ENCODE results near the gene GSN. TPM values are rescaled to one million over a fixed set of nuclear protein-coding genes. Genes with fewer than 3 reads are reported as not detected.
A peak's percentile ranks its signal among the peaks of the same experiment; 100 is the strongest.

The GSN gene
- total and polyA plus RNA-seq, 12 donors = 78.5 to 735 (median 293) TPM

DNA sequence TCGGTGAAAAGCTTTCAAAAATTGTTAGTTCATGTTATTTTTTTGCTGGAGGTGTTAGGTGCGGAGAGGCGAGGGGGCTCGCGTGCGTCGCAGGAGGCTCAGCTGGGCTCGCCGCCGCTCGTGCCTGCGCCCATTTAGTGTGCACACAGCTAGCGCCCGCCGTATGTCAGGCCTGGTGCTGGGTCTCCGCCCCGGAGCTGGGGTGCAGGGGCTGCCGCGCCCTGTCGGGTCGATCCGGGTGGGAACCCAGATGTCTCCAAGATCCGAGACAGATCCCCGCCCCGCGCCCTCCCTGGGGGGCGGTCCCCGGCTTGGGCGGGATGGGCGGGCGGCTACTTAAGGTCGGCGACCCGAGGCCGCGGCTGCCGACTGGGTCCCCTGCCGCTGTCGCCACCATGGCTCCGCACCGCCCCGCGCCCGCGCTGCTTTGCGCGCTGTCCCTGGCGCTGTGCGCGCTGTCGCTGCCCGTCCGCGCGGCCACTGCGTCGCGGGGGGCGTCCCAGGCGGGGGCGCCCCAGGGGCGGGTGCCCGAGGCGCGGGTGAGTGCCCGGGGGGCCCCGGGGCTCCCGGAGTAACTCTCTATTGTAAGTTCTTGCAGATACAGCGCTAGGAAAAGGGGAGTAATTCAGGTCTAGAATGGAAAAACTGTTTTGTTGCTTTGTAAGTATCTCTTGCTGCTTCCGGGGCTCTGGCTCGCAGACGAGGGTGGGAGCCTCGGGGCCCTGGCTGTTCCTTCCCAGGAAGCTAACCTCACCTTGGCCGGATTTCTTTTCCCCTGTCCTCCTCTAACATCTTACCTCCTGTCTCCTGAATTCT is 31.7 kb downstream of the GSN start:
- WGBS, 4 donors = 6 to 22% (median 8%) methylated on average over 20 to 74 of the region's 74 CpGs
- peaks cover 14 to 61% of the 10 kb centered on the region in 2 donors for H3K4me1 ChIP-seq (replicated peaks in 1 of 2)
- peak in 4 of 7 donors; percentile 45 to 72 (median 58) for DNase-seq

DNA sequence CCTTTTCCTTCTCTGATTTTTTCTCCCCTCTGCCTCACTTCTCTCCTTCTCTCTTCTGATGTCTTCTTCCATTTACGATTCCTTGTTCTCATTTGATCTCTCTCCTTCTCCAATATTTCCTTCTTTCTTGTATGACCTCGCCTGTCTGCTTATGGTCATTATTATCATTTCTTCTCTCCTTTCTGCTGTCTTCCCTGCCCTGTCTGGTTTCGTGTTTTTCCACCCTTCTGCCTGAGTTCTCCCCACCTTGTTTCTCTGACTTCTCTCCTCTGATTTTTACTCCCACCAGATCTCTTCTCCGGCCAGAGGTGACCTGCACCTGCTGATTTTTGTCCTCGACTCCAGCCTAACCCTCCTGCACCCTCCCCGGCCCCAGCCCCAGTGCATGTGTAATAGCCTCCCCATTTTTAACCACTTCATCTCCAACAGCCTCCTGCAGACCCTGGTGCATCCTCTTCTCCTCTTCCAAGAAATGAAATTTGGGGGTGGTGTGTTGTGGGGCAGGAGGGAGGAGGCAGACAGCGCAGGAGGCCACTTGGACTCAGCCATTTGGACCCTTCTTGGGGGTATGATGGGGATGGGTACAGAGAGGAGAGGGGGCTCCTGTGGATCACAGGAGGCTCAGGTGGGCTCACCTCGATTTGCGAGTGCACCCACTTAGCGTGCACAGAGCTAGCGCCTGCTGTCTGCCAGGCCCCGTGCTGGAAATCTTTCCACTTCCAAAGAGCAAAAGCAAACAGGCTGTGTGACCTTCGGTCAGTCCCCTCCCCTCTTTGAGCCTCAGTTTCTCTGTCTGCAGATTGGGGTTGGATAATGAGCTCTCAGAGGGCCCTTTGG is 32.5 kb downstream of the GSN start:
- 52 to 66% (median 54%) methylated on average over 13 of the region's 13 CpGs for WGBS, 4 donors
- intact Hi-C loops (cut with DNase I) = no loop called here
- Histone ChIP-seq H3K27ac (peak overlapping the region in 3 of 5 donors; percentile 43 to 81 (median 51)), H3K36me3 (replicated peaks in 1 of 2) (peaks cover 0 to 37% of the 10 kb centered on the region in 2 donors), H3K4me1 (replicated peaks in 1 of 2) (peaks cover 14 to 60% of the 10 kb centered on the region in 2 donors), H3K9me3 (replicated peaks in 1 of 3) (no peaks in the 10 kb centered on the region), H3K27me3 (no peaks in the 10 kb centered on the region), H3K4me3 (peak overlapping the region in 2 of 4 donors; percentile 31 to 64)
- no peak for DNase-seq
- TF ChIP-seq, protein P1, sequence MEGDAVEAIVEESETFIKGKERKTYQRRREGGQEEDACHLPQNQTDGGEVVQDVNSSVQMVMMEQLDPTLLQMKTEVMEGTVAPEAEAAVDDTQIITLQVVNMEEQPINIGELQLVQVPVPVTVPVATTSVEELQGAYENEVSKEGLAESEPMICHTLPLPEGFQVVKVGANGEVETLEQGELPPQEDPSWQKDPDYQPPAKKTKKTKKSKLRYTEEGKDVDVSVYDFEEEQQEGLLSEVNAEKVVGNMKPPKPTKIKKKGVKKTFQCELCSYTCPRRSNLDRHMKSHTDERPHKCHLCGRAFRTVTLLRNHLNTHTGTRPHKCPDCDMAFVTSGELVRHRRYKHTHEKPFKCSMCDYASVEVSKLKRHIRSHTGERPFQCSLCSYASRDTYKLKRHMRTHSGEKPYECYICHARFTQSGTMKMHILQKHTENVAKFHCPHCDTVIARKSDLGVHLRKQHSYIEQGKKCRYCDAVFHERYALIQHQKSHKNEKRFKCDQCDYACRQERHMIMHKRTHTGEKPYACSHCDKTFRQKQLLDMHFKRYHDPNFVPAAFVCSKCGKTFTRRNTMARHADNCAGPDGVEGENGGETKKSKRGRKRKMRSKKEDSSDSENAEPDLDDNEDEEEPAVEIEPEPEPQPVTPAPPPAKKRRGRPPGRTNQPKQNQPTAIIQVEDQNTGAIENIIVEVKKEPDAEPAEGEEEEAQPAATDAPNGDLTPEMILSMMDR (IDR thresholded peaks at IDR 0.05) = no peak
- no peak for TF ChIP-seq POLR2A (IDR thresholded peaks at IDR 0.05)

More for the DNA sequence above, 31.7 kb downstream of the GSN start:
- Histone ChIP-seq H3K27ac (peak overlapping the region in 4 of 5 donors; percentile 34 to 81 (median 47)), H3K4me3 (peak overlapping the region in 2 of 4 donors; percentile 31 to 64), H3K36me3 (replicated peaks in 1 of 2) (peaks cover 0 to 28% of the 10 kb centered on the region in 2 donors), H3K9me3 (replicated peaks in 1 of 3) (no peaks in the 10 kb centered on the region), H3K27me3 (no peaks in the 10 kb centered on the region)
- intact Hi-C loops (cut with DNase I) = no loop called here
- TF ChIP-seq POLR2A (IDR thresholded peaks at IDR 0.05) = peak in 1 of 2 donors; percentile 30
- TF ChIP-seq, protein P1 (IDR thresholded peaks at IDR 0.05) = no peak

DNA sequence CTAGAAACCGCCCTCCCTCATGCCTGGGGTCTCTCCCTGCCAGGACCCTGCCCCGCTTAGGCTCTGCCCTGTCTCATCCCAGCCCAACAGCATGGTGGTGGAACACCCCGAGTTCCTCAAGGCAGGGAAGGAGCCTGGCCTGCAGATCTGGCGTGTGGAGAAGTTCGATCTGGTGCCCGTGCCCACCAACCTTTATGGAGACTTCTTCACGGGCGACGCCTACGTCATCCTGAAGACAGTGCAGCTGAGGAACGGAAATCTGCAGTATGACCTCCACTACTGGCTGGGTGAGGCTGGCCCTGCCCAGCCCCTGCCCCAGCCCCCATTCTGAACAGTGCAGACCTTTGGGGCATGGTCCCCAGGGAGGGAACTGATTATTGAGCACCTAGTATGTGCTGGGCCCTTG is 33.9 kb downstream of the GSN start:
- H3K4me3 ChIP-seq = no peak overlapping the region
- H3K27me3 ChIP-seq = no peaks in the 10 kb centered on the region
- 83 to 88% (median 85%) methylated on average over 5 to 11 of the region's 11 CpGs for WGBS, 4 donors
- TF ChIP-seq, protein P1 (IDR thresholded peaks at IDR 0.05) = no peak
- peak in 1 of 2 donors; percentile 7 for TF ChIP-seq POLR2A (IDR thresholded peaks at IDR 0.05)
- H3K4me1 ChIP-seq (replicated peaks in 1 of 2) = peaks cover 16 to 54% of the 10 kb centered on the region in 2 donors
- peak in 1 of 7 donors; percentile 15 for DNase-seq
- H3K27ac ChIP-seq = peak overlapping the region in 2 of 5 donors; percentile 32 to 51
- intact Hi-C loops (cut with DNase I) = no loop called here
- no peaks in the 10 kb centered on the region for H3K9me3 ChIP-seq (replicated peaks in 1 of 3)
- peaks cover 0 to 37% of the 10 kb centered on the region in 2 donors for H3K36me3 ChIP-seq (replicated peaks in 1 of 2)

DNA sequence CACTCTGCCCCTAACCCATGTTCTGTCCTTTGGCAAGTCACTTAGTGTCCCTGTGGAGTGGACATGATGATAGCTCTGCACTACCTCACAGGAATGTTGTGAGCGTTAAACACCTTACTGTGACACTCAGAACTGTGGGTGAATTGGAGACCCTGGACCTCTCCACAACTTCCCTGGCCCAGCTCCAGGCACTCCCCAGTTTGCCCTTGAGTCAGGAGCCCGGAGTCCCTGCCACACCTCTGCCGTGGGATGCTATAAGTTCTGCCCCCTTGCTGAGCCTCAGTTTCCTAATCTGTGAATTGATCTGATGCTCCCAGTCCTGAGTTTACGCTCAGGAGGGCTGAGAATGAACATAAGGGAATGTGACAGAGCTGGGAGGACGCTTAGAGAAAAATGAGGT is 34.4 kb downstream of the GSN start:
- intact Hi-C loops (cut with DNase I) = no loop called here
- H3K27me3 ChIP-seq = no peaks in the 10 kb centered on the region
- peak overlapping the region in 1 of 5 donors; percentile 51 for H3K27ac ChIP-seq
- DNase-seq = peak in 1 of 7 donors; percentile 11
- H3K4me1 ChIP-seq (replicated peaks in 1 of 2) = peaks cover 16 to 49% of the 10 kb centered on the region in 2 donors
- no peak overlapping the region for H3K4me3 ChIP-seq
- TF ChIP-seq, protein P1 (IDR thresholded peaks at IDR 0.05) = no peak
- no peak for TF ChIP-seq POLR2A (IDR thresholded peaks at IDR 0.05)
- peaks cover 0 to 41% of the 10 kb centered on the region in 2 donors for H3K36me3 ChIP-seq (replicated peaks in 1 of 2)
- 72 to 87% (median 78%) methylated on average over 4 to 5 of the region's 5 CpGs for WGBS, 4 donors
- no peaks in the 10 kb centered on the region for H3K9me3 ChIP-seq (replicated peaks in 1 of 3)

Data from adrenal gland (tissue), 12 donors.